Liver (tissue), 9 donors: ENCODE measurements around the gene SECTM1. TPM values are rescaled to one million over a fixed set of nuclear protein-coding genes. Genes with fewer than 3 reads are reported as not detected.
A peak's percentile ranks its signal among the peaks of the same experiment; 100 is the strongest.

Experiments used
- DNase-seq: peaks from one replicate; pipeline ENCODE4 v3.0.0-alpha.2; 2017; ENCODE audit warnings: low spot score
- H3K27ac ChIP-seq, 2 donors: one replicate each; pipeline ENCODE4 v1.7.0; 2013; ENCODE audit warnings: inconsistent platforms in 2 of 2, low read length in 2 of 2, control low read depth in 1 of 2, low read depth in 1 of 2, mild to moderate bottlenecking in 1 of 2
- H3K27me3 ChIP-seq, 4 donors: one replicate each; pipeline versions ENCODE4 v1.6.1 to v1.7.0; 2013; ENCODE audit warnings: low read length in 3 of 4, inconsistent platforms in 1 of 4, mild to moderate bottlenecking in 1 of 4, moderate library complexity in 1 of 4; ENCODE audit not compliant: control insufficient read depth in 4 of 4, insufficient read depth in 4 of 4
- H3K36me3 ChIP-seq, 4 donors: one replicate each; pipeline versions ENCODE4 v1.6.1 to v1.7.0; 2013; ENCODE audit warnings: low read length in 3 of 4, mild to moderate bottlenecking in 3 of 4, low read depth in 1 of 4, moderate library complexity in 1 of 4; ENCODE audit not compliant: control insufficient read depth in 4 of 4, insufficient read depth in 3 of 4
- H3K4me1 ChIP-seq, 4 donors: one replicate each; pipeline versions ENCODE4 v1.6.1 to v1.7.0; 2013; ENCODE audit warnings: low read length in 3 of 4, mild to moderate bottlenecking in 3 of 4, moderate library complexity in 1 of 4; ENCODE audit not compliant: control insufficient read depth in 4 of 4, insufficient read depth in 4 of 4
- H3K4me3 ChIP-seq, 3 donors: one replicate each; pipeline versions ENCODE4 v1.6.1 to v1.7.0; 2013; ENCODE audit warnings: low read length in 3 of 3, control low read depth in 1 of 3, low read depth in 1 of 3, mild to moderate bottlenecking in 1 of 3
- H3K9ac ChIP-seq, 2 donors: one replicate each; pipeline ENCODE4 v1.7.0; 2013; ENCODE audit warnings: low read length in 2 of 2, mild to moderate bottlenecking in 2 of 2, moderate library complexity in 2 of 2, control low read depth in 1 of 2, low read depth in 1 of 2
- H3K9me3 ChIP-seq, 4 donors: one replicate each; pipeline versions ENCODE4 v1.6.1 to v1.7.0; 2013; ENCODE audit warnings: low read length in 3 of 4; ENCODE audit not compliant: control insufficient read depth in 4 of 4
- ATF3 ChIP-seq: IDR thresholded peaks from 2 replicates; pipeline ENCODE4 v1.6.1; 2016; ENCODE audit warnings: antibody characterized with exemption
- EGR1 ChIP-seq, 2 donors: IDR thresholded peaks; 2 replicates each; pipeline ENCODE4 v1.6.1; 2016 to 2018; ENCODE audit warnings: antibody characterized with exemption in 2 of 2, low read depth in 2 of 2
- FOXA1 ChIP-seq: IDR thresholded peaks from 2 replicates; pipeline ENCODE4 v1.6.1; 2016; ENCODE audit warnings: antibody characterized with exemption
- GABPA ChIP-seq, 2 donors: IDR thresholded peaks in 1 of 2; conservative IDR thresholded peaks in 1 of 2; 2 replicates each; pipeline ENCODE4 v1.6.1; 2016; ENCODE audit warnings: antibody characterized with exemption in 2 of 2, mild to moderate bottlenecking in 1 of 2, moderate library complexity in 1 of 2
- RAD21 ChIP-seq, 2 donors: IDR thresholded peaks; 2 replicates each; pipeline ENCODE4 v1.6.1; 2016; ENCODE audit warnings: antibody characterized with exemption in 2 of 2, mild to moderate bottlenecking in 2 of 2
- REST ChIP-seq: IDR thresholded peaks from 2 replicates; pipeline ENCODE4 v1.6.1; 2016; ENCODE audit warnings: antibody characterized with exemption, mild to moderate bottlenecking
- RXRA ChIP-seq, 2 donors: IDR thresholded peaks; 2 replicates each; pipeline ENCODE4 v1.6.1; 2017 to 2018; ENCODE audit warnings: antibody characterized with exemption in 2 of 2, mild to moderate bottlenecking in 1 of 2
- TAF1 ChIP-seq: conservative IDR thresholded peaks from 2 replicates; pipeline ENCODE4 v1.6.1; 2016; ENCODE audit warnings: antibody characterized with exemption, mild to moderate bottlenecking
- YY1 ChIP-seq: IDR thresholded peaks from 2 replicates; pipeline ENCODE4 v1.6.1; 2016; ENCODE audit warnings: antibody characterized with exemption, mild to moderate bottlenecking
- WGBS: extraction: QIAGEN DNeasy Blood & Tissue Kit; methylation state at CpG from one replicate; pipeline ENCODE4 v1.1.7; 2013; 5-methylcytosine and 5-hydroxymethylcytosine counted together
- polyA plus RNA-seq, 2 donors: library from polyadenylated mRNA; stranded (reverse) in 1 of 2; unstranded in 1 of 2; fragments of 200-250 nt in 1 of 2; fragments of >200 nt in 1 of 2; fragmentation: Nextera tagmentation in 1 of 2; extraction: Ambion mirVana in 1 of 2; gene quantifications; one replicate each; pipeline versions ENCODE4 v1.2.1 to v1.2.3, GENCODE V29; 2013 to 2015
- total RNA-seq, 2 donors: library from RNA; depleted of rRNA; stranded (reverse); fragments of >200 nt; gene quantifications; one replicate each; pipeline ENCODE4 v1.2.3, GENCODE V29; 2014
- TF ChIP-seq, protein P1 (sequence below): IDR thresholded peaks from 2 replicates; pipeline ENCODE4 v1.6.1; 2016; ENCODE audit warnings: antibody characterized with exemption
- TF ChIP-seq, protein P2 (sequence below): IDR thresholded peaks from 2 replicates; pipeline ENCODE4 v1.6.1; 2016; ENCODE audit warnings: antibody characterized with exemption
- TF ChIP-seq, protein P3 (sequence below): fragments of 150-350 bp; IDR thresholded peaks from 2 replicates; pipeline ENCODE4 v1.5.1; 2017; ENCODE audit warnings: improper control_type of control experiment, low read depth, low read length; ENCODE audit not compliant: missing input control
- donor health status: healthy.
- donor health status: healthy.
- donor health status: healthy.
- donor health status: healthy.
- donor health status: healthy.

SECTM1 gene
- total and polyA plus RNA-seq, 4 donors, result 1.3 to 14.2 (median 4.6) TPM

DNA sequence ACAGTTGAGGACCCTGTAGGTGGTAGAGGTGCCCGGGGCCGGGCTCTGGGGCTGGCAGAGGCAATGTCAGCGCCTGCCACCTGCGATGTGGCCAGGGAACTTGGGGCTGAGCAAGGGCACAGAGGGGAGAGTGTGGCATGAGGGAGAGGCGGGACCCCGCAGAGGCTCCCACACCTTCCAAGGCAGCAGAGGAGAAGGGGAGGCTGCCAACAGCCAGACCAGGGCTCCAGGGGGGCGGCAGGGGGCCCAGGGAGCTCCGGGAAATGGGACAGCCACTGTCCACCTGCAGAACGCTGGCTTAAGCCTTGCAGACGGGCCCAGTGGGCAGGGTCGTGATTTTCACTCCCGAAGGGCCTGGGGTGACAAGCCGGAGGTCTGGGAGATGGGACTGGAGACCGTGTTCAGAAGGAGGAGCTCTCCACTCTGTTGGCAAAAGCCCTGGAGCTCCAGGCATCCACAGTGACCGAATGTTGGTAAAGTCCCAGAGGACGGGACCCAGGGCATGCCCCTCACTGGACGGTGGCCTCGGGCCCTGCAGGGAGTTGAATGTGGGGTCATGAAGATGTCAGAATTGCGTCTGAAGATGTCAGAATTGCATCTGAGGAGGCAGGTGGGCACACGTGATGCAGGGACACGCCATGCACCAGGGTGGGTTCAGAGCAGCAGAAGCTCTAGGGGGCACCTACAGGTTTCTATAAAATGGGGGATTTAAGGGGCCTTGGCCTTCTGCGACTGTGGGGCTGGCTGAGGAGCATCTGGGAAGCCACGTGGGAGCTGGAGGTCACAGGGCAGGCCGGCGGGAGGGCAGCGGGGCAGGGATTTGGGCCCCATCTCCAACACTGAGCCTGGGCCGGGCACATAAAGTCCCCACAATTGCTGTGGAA is 34.8 kb downstream of the SECTM1 start:
- TF ChIP-seq REST (no peak), EGR1 (IDR thresholded peaks at IDR 0.05; ENCODE audit: low read depth in 2 of 2) (no peak)
- TF ChIP-seq, protein P1, sequence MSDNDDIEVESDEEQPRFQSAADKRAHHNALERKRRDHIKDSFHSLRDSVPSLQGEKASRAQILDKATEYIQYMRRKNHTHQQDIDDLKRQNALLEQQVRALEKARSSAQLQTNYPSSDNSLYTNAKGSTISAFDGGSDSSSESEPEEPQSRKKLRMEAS, result no peak
- TF ChIP-seq, protein P2, sequence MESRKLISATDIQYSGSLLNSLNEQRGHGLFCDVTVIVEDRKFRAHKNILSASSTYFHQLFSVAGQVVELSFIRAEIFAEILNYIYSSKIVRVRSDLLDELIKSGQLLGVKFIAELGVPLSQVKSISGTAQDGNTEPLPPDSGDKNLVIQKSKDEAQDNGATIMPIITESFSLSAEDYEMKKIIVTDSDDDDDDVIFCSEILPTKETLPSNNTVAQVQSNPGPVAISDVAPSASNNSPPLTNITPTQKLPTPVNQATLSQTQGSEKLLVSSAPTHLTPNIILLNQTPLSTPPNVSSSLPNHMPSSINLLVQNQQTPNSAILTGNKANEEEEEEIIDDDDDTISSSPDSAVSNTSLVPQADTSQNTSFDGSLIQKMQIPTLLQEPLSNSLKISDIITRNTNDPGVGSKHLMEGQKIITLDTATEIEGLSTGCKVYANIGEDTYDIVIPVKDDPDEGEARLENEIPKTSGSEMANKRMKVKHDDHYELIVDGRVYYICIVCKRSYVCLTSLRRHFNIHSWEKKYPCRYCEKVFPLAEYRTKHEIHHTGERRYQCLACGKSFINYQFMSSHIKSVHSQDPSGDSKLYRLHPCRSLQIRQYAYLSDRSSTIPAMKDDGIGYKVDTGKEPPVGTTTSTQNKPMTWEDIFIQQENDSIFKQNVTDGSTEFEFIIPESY, result no peak
- no peak for DNase-seq
- Histone ChIP-seq H3K4me1 (peaks cover 11 to 46% (median 31%) of the 10 kb centered on the region in 4 donors), H3K4me3 (no peak overlapping the region), H3K36me3 (no peaks in the 10 kb centered on the region), H3K27ac (peak overlapping the region; percentile 73 to 90), H3K9me3 (no peaks in the 10 kb centered on the region), H3K9ac (peak overlapping the region; percentile 19 to 61), H3K27me3 (no peaks in the 10 kb centered on the region)
- 77% methylated on average over 27 of the region's 27 CpGs for WGBS

GRCh38 chr17:82297714-82298537 is 35.6 kb downstream of the SECTM1 start:
- no peaks in the 10 kb centered on the region for H3K27me3 ChIP-seq
- H3K4me3 ChIP-seq, result peak overlapping the region in 2 of 3 donors; percentile 25 to 30
- no peaks in the 10 kb centered on the region for H3K9me3 ChIP-seq
- no peak for DNase-seq
- H3K9ac ChIP-seq, result peak overlapping the region; percentile 54 to 61
- peaks cover 8 to 41% (median 30%) of the 10 kb centered on the region in 4 donors for H3K4me1 ChIP-seq
- H3K27ac ChIP-seq, result peak overlapping the region; percentile 73 to 90
- WGBS, result 22% methylated on average over 36 of the region's 36 CpGs
- no peaks in the 10 kb centered on the region for H3K36me3 ChIP-seq
- TF ChIP-seq, protein P1, result no peak
- TF ChIP-seq RAD21 (IDR thresholded peaks at IDR 0.05) (peak in 1 of 2 donors; percentile 14), YY1 (peak; percentile 46), RXRA (IDR thresholded peaks at IDR 0.05) (peak; percentile 62 to 77), TAF1 (no peak), GABPA (IDR thresholded peaks at IDR 0.05 in 1 of 2, conservative IDR thresholded peaks at IDR 0.05 in 1 of 2) (peak; percentile 65 to 82), FOXA1 (no peak), ATF3 (no peak), REST (peak; percentile 9)
- TF ChIP-seq, protein P2, result no peak
- TF ChIP-seq, protein P3, sequence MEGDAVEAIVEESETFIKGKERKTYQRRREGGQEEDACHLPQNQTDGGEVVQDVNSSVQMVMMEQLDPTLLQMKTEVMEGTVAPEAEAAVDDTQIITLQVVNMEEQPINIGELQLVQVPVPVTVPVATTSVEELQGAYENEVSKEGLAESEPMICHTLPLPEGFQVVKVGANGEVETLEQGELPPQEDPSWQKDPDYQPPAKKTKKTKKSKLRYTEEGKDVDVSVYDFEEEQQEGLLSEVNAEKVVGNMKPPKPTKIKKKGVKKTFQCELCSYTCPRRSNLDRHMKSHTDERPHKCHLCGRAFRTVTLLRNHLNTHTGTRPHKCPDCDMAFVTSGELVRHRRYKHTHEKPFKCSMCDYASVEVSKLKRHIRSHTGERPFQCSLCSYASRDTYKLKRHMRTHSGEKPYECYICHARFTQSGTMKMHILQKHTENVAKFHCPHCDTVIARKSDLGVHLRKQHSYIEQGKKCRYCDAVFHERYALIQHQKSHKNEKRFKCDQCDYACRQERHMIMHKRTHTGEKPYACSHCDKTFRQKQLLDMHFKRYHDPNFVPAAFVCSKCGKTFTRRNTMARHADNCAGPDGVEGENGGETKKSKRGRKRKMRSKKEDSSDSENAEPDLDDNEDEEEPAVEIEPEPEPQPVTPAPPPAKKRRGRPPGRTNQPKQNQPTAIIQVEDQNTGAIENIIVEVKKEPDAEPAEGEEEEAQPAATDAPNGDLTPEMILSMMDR, result no peak
